GM12878 (cell line): ENCODE data around the gene VANGL1. TPM values are rescaled to one million over a fixed set of nuclear protein-coding genes. Genes with fewer than 3 reads are reported as not detected.

Experiments used
- ATAC-seq: fragments of 200-7000 bp; cut with Tn5 transposase; 3 replicates; pipeline ENCODE4 v1.9.1; 2020; ENCODE audit warnings: mild to moderate bottlenecking, moderate library complexity
- BruUV-seq: library from RNA; stranded (reverse); fragments of 400-500 nt; replicated peaks from 2 replicates; lab custom pipeline; 2021; lab: Mats Ljungman, UMichigan
- CTCF ChIA-PET: fragments of 300-600 bp; sonication (Branson Sonifier 250); formaldehyde crosslinking; extraction: SDS; loops from one replicate; lab custom pipeline; 2021; ENCODE audit warnings: inconsistent platforms; lab: Yijun Ruan, JAX
- POLR2A ChIA-PET: fragments of 350-600 bp; formaldehyde crosslinking; extraction: SDS; loops from one replicate; lab custom pipeline; 2021; ENCODE audit warnings: inconsistent platforms; lab: Charles Lee
- RAD21 ChIA-PET: fragments of 300-600 bp; sonication (Branson Sonifier 250); formaldehyde crosslinking; loops from one replicate; lab custom pipeline; 2023; ENCODE audit warnings: antibody characterized with exemption; ENCODE audit not compliant: unreplicated experiment; lab: Charles Lee
- SMC1A ChIA-PET: fragments of 300-600 bp; sonication (Branson Sonifier 250); formaldehyde crosslinking; loops from one replicate; lab custom pipeline; 2023; ENCODE audit not compliant: unreplicated experiment, uncharacterized antibody; lab: Charles Lee
- DNase-seq: peaks from one replicate; pipeline ENCODE4 v3.0.0-alpha.2; 2011; ENCODE audit warnings: low read depth, low spot score
- FAIRE-seq: peaks from 3 replicates; lab custom pipeline; 2011; peaks lifted over from hg19 to GRCh38; lab: Jason Lieb, UNC
- H2AFZ ChIP-seq: 2 replicates; pipeline ENCODE4 v1.6.0; 2011; ENCODE audit warnings: low read depth, low read length, control low read depth; ENCODE audit not compliant: control insufficient read depth
- H3K27ac ChIP-seq: 2 replicates; pipeline ENCODE4 v1.5.1; 2011; ENCODE audit warnings: control low read depth; ENCODE audit not compliant: control insufficient read depth, insufficient read depth
- H3K27me3 ChIP-seq, 2 experiments: replicated peaks in 1 of 2; 2 replicates each; pipeline versions ENCODE4 v1.6.0 to v1.6.1; 2011; ENCODE audit warnings: low read length in 1 of 2; ENCODE audit not compliant: control insufficient read depth in 2 of 2, insufficient read depth in 2 of 2
- H3K36me3 ChIP-seq, 2 experiments: 2 replicates each; pipeline ENCODE4 v1.5.1; 2011; ENCODE audit warnings: low read length in 1 of 2; ENCODE audit not compliant: control insufficient read depth in 2 of 2, insufficient read depth in 2 of 2
- H3K4me1 ChIP-seq: 2 replicates; pipeline ENCODE4 v1.6.1; 2011; ENCODE audit warnings: mild to moderate bottlenecking, low read length, moderate library complexity, mixed read lengths; ENCODE audit not compliant: control insufficient read depth, insufficient read depth
- H3K4me2 ChIP-seq: 2 replicates; pipeline ENCODE4 v1.6.0; 2011; ENCODE audit warnings: control low read depth; ENCODE audit not compliant: control insufficient read depth, insufficient read depth
- H3K4me3 ChIP-seq: fragments of 200-600 bp; sonication (generic); 2 replicates; pipeline ENCODE4 v1.5.1; 2016
- H3K79me2 ChIP-seq: 2 replicates; pipeline ENCODE4 v1.6.0; 2011; ENCODE audit warnings: low read length; ENCODE audit not compliant: control insufficient read depth, insufficient read depth
- H3K9ac ChIP-seq: 2 replicates; pipeline ENCODE4 v1.8.0; 2011; ENCODE audit warnings: low read length, control low read depth, mixed read lengths; ENCODE audit not compliant: control insufficient read depth, insufficient read depth
- H3K9me3 ChIP-seq: replicated peaks from 3 replicates; pipeline ENCODE4 v1.5.1; 2011; ENCODE audit warnings: mild to moderate bottlenecking, low read length; ENCODE audit not compliant: control insufficient read depth, insufficient read depth
- H4K20me1 ChIP-seq: 2 replicates; pipeline ENCODE4 v1.6.0; 2011; ENCODE audit not compliant: control insufficient read depth, insufficient read depth
- ATF2 ChIP-seq: IDR thresholded peaks from 2 replicates; pipeline ENCODE4 v1.6.1; 2012; ENCODE audit warnings: low read length, inconsistent platforms
- CHD2 ChIP-seq: IDR thresholded peaks from 2 replicates; pipeline ENCODE4 v1.6.1; 2011; ENCODE audit warnings: low read depth, low read length, improper control_type of control experiment, borderline replicate concordance
- CREM ChIP-seq: IDR thresholded peaks from 2 replicates; pipeline ENCODE4 v1.6.1; 2014; ENCODE audit warnings: antibody characterized with exemption, low read depth
- DPF2 ChIP-seq: fragments of 450-650 bp; IDR thresholded peaks from 2 replicates; pipeline ENCODE4 v1.6.1; 2017; ENCODE audit warnings: mild to moderate bottlenecking
- NBN ChIP-seq: fragments of 450-650 bp; IDR thresholded peaks from 2 replicates; pipeline ENCODE4 v1.6.1; 2016
- POLR2A ChIP-seq: IDR thresholded peaks from 2 replicates; pipeline ENCODE4 v1.6.1; 2011; ENCODE audit warnings: low read depth, mild to moderate bottlenecking, low read length
- SMC3 ChIP-seq: IDR thresholded peaks from 2 replicates; pipeline ENCODE4 v1.6.1; 2011; ENCODE audit warnings: low read length, improper control_type of control experiment, borderline replicate concordance
- SRF ChIP-seq, 2 experiments: IDR thresholded peaks; 2 replicates each; pipeline ENCODE4 v1.6.1; 2011; ENCODE audit warnings: low read depth in 2 of 2, low read length in 2 of 2, mild to moderate bottlenecking in 1 of 2, moderate library complexity in 1 of 2
- TCF12 ChIP-seq: IDR thresholded peaks from 2 replicates; pipeline ENCODE4 v1.6.1; 2011; ENCODE audit warnings: low read depth, mild to moderate bottlenecking, low read length
- ZBTB4 ChIP-seq: fragments of 450-650 bp; formaldehyde crosslinking; IDR thresholded peaks from 2 replicates; pipeline ENCODE4 v1.4.0; 2022; ENCODE audit warnings: mild to moderate bottlenecking, moderate library complexity
- ZNF384 ChIP-seq: IDR thresholded peaks from 2 replicates; pipeline ENCODE4 v1.6.1; 2012; ENCODE audit warnings: low read depth, mild to moderate bottlenecking, low read length, improper control_type of control experiment, borderline replicate concordance
- ZZZ3 ChIP-seq: IDR thresholded peaks from 2 replicates; pipeline ENCODE4 v1.6.1; 2011; ENCODE audit warnings: low read depth; ENCODE audit not compliant: control insufficient read depth, insufficient read length
- WGBS: methylation state at CpG from one replicate; pipeline ENCODE4 v1.1.6; 2016; ENCODE audit warnings: low lambda C conversion rate; ENCODE audit not compliant: insufficient replicate concordance, insufficient coverage; ENCODE audit errors: missing lambda C conversion rate; 5-methylcytosine and 5-hydroxymethylcytosine counted together
- in situ Hi-C: fragments of 300-500 bp; cut with MboI; formaldehyde crosslinking; loops from 9 replicates; pipeline ENCODE4 v1.14.3; 2018; ENCODE audit warnings: mixed read lengths
- intact Hi-C: fragments of 100-400 bp; cut with micrococcal nuclease; formaldehyde crosslinking; loops from one replicate; pipeline ENCODE4 v1.14.2; 2022; ENCODE audit not compliant: unreplicated experiment
- polyA plus RNA-seq, 11 experiments: library from polyadenylated mRNA; depleted of rRNA in 4 of 11; unstranded in 6 of 11; stranded (reverse) in 5 of 11; fragments of >200 nt; fragmentation: Nextera tagmentation in 4 of 11; fragmentation: Illumina TruSeq in 1 of 11; extraction: Ambion mirVana in 4 of 11; extraction: Trizol in 1 of 11; gene quantifications; 1 replicate in 1 of 11; 2 replicates in 10 of 11; pipeline versions ENCODE4 v1.2.1 to v1.2.3, GENCODE V29; 2011 to 2016; ENCODE audit warnings: inconsistent platforms in 2 of 11, missing spikeins in 2 of 11, low read depth in 1 of 11
- total RNA-seq, 4 experiments: library from RNA; depleted of rRNA in 3 of 4; stranded (reverse); fragments of >200 nt in 3 of 4; fragmentation: Illumina TruSeq in 1 of 4; extraction: Trizol in 1 of 4; gene quantifications; 2 replicates each; pipeline versions ENCODE4 v1.2.1 to v1.2.3, GENCODE V29; 2013 to 2021

VANGL1 gene
- total and polyA plus RNA-seq, 10 of the 15 experiments (the other 5 are each of a cell fraction or from before 2014, with no cell fraction given) = 0.71 to 12.9 (median 6.3) TPM

- no TSS peak for BruUV-seq
- intact Hi-C loops = no loop called here
- ATAC-seq (no peak), DNase-seq (no peak), FAIRE-seq (no peak)
- ChIA-PET RAD21 (no interaction called here), POLR2A (no interaction called here), CTCF (interaction anchor here (1.6 kb wide), 1 partner anchor 66 kb away, joined by 4 read pairs; no protein-coding TSS in a partner anchor), SMC1A (no interaction called here)
- Histone ChIP-seq H3K9ac (no peak overlapping the region), H2AFZ (no peak overlapping the region), H3K36me3 (no peaks in the 10 kb centered on the region), H4K20me1 (no peaks in the 10 kb centered on the region), H3K4me3 (no peak overlapping the region), H3K27me3 (no peaks in the 10 kb centered on the region), H3K79me2 (peaks cover 12% of the 10 kb centered on the region), H3K27ac (no peak overlapping the region), H3K9me3 (peaks cover 5% of the 10 kb centered on the region; the same call in 1 of the 3 replicates), H3K4me2 (no peak overlapping the region), H3K4me1 (peaks cover 3% of the 10 kb centered on the region)
- in situ Hi-C loops = no loop called here
- no peak for TF ChIP-seq ZBTB4 (CRISPR knock-in tag)
- TF ChIP-seq POLR2A = no peak
- no peak for TF ChIP-seq CHD2
- TF ChIP-seq CREM = no peak
- TF ChIP-seq SMC3 = no peak
- no peak for TF ChIP-seq ZNF384
- no peak for TF ChIP-seq DPF2
- no peak for TF ChIP-seq ATF2
- no peak for TF ChIP-seq SRF (IDR thresholded peaks at IDR 0.05; ENCODE audit: low read depth in 2 of 2, low read length in 2 of 2)
- no peak for TF ChIP-seq ZZZ3
- no peak for TF ChIP-seq TCF12
- TF ChIP-seq NBN = no peak
- WGBS = 57% methylated on average over 1 of the region's 1 CpG
Measured at GRCh38 chr1:115640384-115640783, 1.4 kb upstream of the VANGL1 start.
